ENCODE results near the gene IFI27L1. TPM values are rescaled to one million over a fixed set of nuclear protein-coding genes. Genes with fewer than 3 reads are reported as not detected.

IFI27L1 gene
- total RNA-seq, 5 donors from 2014 or later (not counting 1 experiment from before 2014, with no cell fraction given), result 7.1 to 10.4 (median 10.0) TPM

DNA sequence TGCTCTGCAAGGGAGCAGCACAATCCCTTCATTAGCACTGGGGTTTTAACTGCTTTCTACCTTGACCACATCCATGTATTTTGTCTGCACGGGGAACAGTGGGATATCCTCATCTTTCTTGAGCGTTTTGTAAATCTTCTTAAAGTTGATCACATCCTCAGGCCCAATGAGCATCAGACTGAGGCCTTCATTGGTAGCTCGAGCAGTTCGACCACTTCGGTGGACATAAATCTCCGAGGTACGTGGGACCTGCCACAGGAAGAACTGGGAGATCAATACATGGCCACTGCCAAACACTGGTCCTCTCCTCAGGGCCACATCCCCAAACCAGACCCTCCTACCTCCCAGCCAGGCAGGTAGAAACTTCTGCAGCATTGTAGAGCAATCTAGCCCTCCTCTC lies 26.2 kb upstream of the IFI27L1 start:
- peak overlapping the region in 1 of 2 donors; percentile 39 for H3K27ac Mint-ChIP-seq
- peaks cover 19 to 94% of the 10 kb centered on the region in 2 donors for H3K36me3 ChIP-seq (ENCODE audit: control insufficient read depth in 2 of 2, extremely low read depth in 1 of 2, insufficient read depth in 1 of 2, low read length in 1 of 2)
- H3K27me3 ChIP-seq (replicated peaks in 1 of 2; ENCODE audit: control insufficient read depth in 2 of 2, extremely low read depth in 1 of 2, insufficient read depth in 2 of 2, low read length in 1 of 2), result no peaks in the 10 kb centered on the region
- no peaks in the 10 kb centered on the region for H3K9me3 ChIP-seq
- WGBS (ENCODE audit: insufficient coverage), result 95% methylated on average over 7 of the region's 7 CpGs
- H3K27ac ChIP-seq (ENCODE audit: low read length), result no peak overlapping the region
- no peaks in the 10 kb centered on the region for H3K27me3 Mint-ChIP-seq
- DNase-seq (peak in 1 of 35 experiments; percentile 5), ATAC-seq (replicated peaks in 1 of 4) (no peak)
- H3K4me3 Mint-ChIP-seq, result no peak overlapping the region
- no peak overlapping the region for H3K4me3 ChIP-seq (ENCODE audit: control insufficient read depth in 1 of 2, extremely low read depth in 1 of 2, low read length in 1 of 2)
- peaks cover 42 to 64% (median 51%) of the 10 kb centered on the region in 3 donors for H3K4me1 Mint-ChIP-seq
- peaks cover 79% of the 10 kb centered on the region for H3K36me3 Mint-ChIP-seq
- H3K9me3 Mint-ChIP-seq, result no peaks in the 10 kb centered on the region
- POLR2A ChIA-PET, result no interaction called here
- CTCF ChIA-PET, result no interaction called here
- H3K4me1 ChIP-seq (ENCODE audit: control insufficient read depth in 1 of 2, extremely low read depth in 1 of 2, insufficient read depth in 2 of 2, low read length in 2 of 2), result peaks cover 21 to 32% of the 10 kb centered on the region in 2 experiments

DNA sequence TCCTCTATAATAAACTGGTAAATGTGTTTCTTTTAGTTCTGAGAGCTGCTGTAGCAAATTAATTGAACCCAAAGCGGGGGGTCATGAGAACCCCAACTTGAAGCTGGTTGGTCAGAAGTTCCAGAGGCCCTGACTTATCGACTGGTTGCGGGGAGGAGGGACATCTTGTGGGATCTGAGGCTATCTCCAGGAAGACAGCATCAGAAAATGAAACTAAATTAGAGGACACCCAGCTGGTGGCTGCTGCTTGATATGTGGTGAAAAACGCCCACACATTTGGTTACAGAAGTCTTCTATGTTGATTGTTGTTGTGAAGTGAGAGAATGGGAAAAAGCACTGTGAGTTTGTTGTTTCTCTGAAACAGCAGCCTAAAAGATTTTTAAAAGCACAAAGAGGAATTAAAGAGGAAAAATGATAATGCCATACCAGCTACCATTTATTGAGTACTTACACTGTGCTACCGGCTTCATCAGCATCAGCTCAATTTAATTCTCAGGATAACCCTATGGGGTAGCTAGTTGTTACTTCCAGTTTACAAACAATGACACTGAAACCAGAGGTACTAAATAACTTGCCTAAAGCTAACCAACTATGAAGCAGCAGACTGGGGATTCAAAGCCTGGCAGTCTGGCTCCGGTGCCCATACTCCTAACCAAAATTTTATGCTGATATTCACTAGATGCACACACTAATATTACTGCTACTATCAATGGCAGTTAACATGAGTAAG lies 24.4 kb upstream of the IFI27L1 start:
- Histone ChIP-seq H3K4me1 (ENCODE audit: control insufficient read depth in 1 of 2, extremely low read depth in 1 of 2, insufficient read depth in 2 of 2, low read length in 2 of 2) (peaks cover 24 to 40% of the 10 kb centered on the region in 2 experiments), H3K36me3 (ENCODE audit: control insufficient read depth in 2 of 2, extremely low read depth in 1 of 2, insufficient read depth in 1 of 2, low read length in 1 of 2) (peaks cover 25 to 95% of the 10 kb centered on the region in 2 donors), H3K4me3 (ENCODE audit: control insufficient read depth in 1 of 2, extremely low read depth in 1 of 2, low read length in 1 of 2) (no peak overlapping the region), H3K9me3 (no peaks in the 10 kb centered on the region), H3K27ac (ENCODE audit: low read length) (no peak overlapping the region), H3K27me3 (replicated peaks in 1 of 2; ENCODE audit: control insufficient read depth in 2 of 2, extremely low read depth in 1 of 2, insufficient read depth in 2 of 2, low read length in 1 of 2) (no peaks in the 10 kb centered on the region)
- ATAC-seq (replicated peaks in 1 of 4) (peak in 2 of 4 experiments; percentile 36 to 45), DNase-seq (peak in 4 of 35 experiments; percentile 12 to 48 (median 21))
- H3K27ac Mint-ChIP-seq, result peak overlapping the region; percentile 70 to 82
- WGBS (ENCODE audit: insufficient coverage), result 0% methylated on average over 3 of the region's 6 CpGs
- H3K4me1 Mint-ChIP-seq, result peaks cover 60 to 69% (median 66%) of the 10 kb centered on the region in 3 donors
- ChIA-PET CTCF (interaction anchor here (0.6 to 1.2 kb wide), 6 partner anchors 10 to 79 kb away, joined by 3 to 4 read pairs (median 3); no protein-coding TSS in a partner anchor), POLR2A (no interaction called here)
- no peaks in the 10 kb centered on the region for H3K9me3 Mint-ChIP-seq
- no peaks in the 10 kb centered on the region for H3K27me3 Mint-ChIP-seq
- H3K4me3 Mint-ChIP-seq, result peak overlapping the region in 1 of 3 donors; percentile 5
- H3K36me3 Mint-ChIP-seq, result peaks cover 80% of the 10 kb centered on the region

DNA sequence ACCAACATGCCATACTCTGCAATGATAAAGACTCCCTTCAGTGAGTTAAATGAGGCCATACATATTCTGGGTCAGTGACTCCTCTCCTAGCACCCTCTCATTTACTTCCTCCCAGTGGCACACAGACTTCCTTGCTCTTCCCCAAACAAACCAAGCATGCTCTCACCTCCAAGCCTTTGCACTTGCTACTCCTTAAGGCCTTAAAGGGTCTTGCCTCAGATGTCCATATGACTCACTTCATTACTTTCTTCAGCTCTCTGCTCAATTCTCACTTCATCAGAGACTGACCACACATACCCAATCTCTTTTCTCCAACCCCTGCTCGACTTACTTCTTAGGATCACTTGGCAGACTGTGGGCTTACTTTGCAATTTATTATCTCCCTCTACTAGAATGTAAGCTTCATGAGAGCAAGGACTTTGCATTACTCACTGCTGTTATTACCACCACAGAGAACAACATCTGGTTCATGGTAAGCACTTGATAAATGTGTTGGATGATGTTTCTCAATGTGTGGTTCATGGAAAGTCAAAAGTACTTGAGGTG lies 22.9 kb upstream of the IFI27L1 start:
- Mint-ChIP-seq H3K4me3 (peak overlapping the region in 1 of 3 donors; percentile 27), H3K27ac (peak overlapping the region; percentile 51 to 53), H3K27me3 (no peaks in the 10 kb centered on the region), H3K9me3 (no peaks in the 10 kb centered on the region), H3K4me1 (peaks cover 69 to 81% (median 78%) of the 10 kb centered on the region in 3 donors), H3K36me3 (peaks cover 82% of the 10 kb centered on the region)
- WGBS (ENCODE audit: insufficient coverage), result 60% methylated on average over 1 of the region's 1 CpG
- Histone ChIP-seq H3K4me1 (ENCODE audit: control insufficient read depth in 1 of 2, extremely low read depth in 1 of 2, insufficient read depth in 2 of 2, low read length in 2 of 2) (peaks cover 24 to 40% of the 10 kb centered on the region in 2 experiments), H3K27me3 (replicated peaks in 1 of 2; ENCODE audit: control insufficient read depth in 2 of 2, extremely low read depth in 1 of 2, insufficient read depth in 2 of 2, low read length in 1 of 2) (no peaks in the 10 kb centered on the region), H3K9me3 (no peaks in the 10 kb centered on the region), H3K27ac (ENCODE audit: low read length) (no peak overlapping the region), H3K36me3 (ENCODE audit: control insufficient read depth in 2 of 2, extremely low read depth in 1 of 2, insufficient read depth in 1 of 2, low read length in 1 of 2) (peaks cover 14 to 95% of the 10 kb centered on the region in 2 donors), H3K4me3 (ENCODE audit: control insufficient read depth in 1 of 2, extremely low read depth in 1 of 2, low read length in 1 of 2) (no peak overlapping the region)
- ChIA-PET CTCF (interaction anchor here in 1 of 2 donors (1.2 kb wide), 1 partner anchor 22 kb away, joined by 3 read pairs; no protein-coding TSS in a partner anchor), POLR2A (interaction anchor here (0.7 to 1.4 kb wide), 3 partner anchors 9 to 22 kb away, joined by 3 to 4 read pairs (median 3); partner anchors contain the start of genes DDX24 (in 1 of the 2) and IFI27L1 (in 1 of the 2))
- ATAC-seq (replicated peaks in 1 of 4), result no peak
- peak in 1 of 35 experiments; percentile 1 for DNase-seq

DNA sequence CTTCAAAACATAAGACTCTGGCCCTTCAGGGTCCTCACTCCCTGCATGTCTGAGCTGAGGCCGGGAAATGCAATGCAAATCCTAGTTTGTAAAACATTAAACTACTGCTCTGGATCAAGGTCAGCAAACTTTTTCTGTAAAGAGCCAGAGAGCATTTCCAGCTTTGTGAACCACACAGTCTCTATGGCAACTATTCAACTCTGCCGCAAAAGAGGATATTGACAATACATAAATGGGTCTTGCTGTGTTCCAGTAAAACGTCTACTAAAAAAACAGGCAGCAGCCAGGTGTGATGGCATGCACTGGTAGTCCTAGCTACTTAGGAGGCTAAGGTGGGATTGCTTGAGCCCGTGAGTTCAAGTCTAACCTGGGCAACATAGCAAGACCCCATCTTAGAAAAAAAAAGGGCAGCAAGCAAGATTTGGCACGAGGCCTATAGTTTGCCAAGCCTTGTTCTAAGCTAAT lies 22.4 kb upstream of the IFI27L1 start:
- Mint-ChIP-seq H3K4me1 (peaks cover 71 to 85% (median 80%) of the 10 kb centered on the region in 3 donors), H3K27me3 (no peaks in the 10 kb centered on the region), H3K36me3 (peaks cover 84% of the 10 kb centered on the region), H3K27ac (peak overlapping the region in 1 of 2 donors; percentile 51), H3K9me3 (no peaks in the 10 kb centered on the region), H3K4me3 (peak overlapping the region in 1 of 3 donors; percentile 27)
- Histone ChIP-seq H3K4me1 (ENCODE audit: control insufficient read depth in 1 of 2, extremely low read depth in 1 of 2, insufficient read depth in 2 of 2, low read length in 2 of 2) (peaks cover 24 to 40% of the 10 kb centered on the region in 2 experiments), H3K9me3 (no peaks in the 10 kb centered on the region), H3K27ac (ENCODE audit: low read length) (no peak overlapping the region), H3K36me3 (ENCODE audit: control insufficient read depth in 2 of 2, extremely low read depth in 1 of 2, insufficient read depth in 1 of 2, low read length in 1 of 2) (peaks cover 14 to 93% of the 10 kb centered on the region in 2 donors), H3K4me3 (ENCODE audit: control insufficient read depth in 1 of 2, extremely low read depth in 1 of 2, low read length in 1 of 2) (no peak overlapping the region), H3K27me3 (replicated peaks in 1 of 2; ENCODE audit: control insufficient read depth in 2 of 2, extremely low read depth in 1 of 2, insufficient read depth in 2 of 2, low read length in 1 of 2) (no peaks in the 10 kb centered on the region)
- WGBS (ENCODE audit: insufficient coverage), result 82% methylated on average over 3 of the region's 5 CpGs
- POLR2A ChIA-PET, result interaction anchor here (1.0 to 1.4 kb wide), 3 partner anchors 9 to 22 kb away, joined by 3 to 4 read pairs (median 3); partner anchors contain the start of genes DDX24 (in 1 of the 2) and IFI27L1 (in 1 of the 2)
- DNase-seq, result peak in 1 of 35 experiments; percentile 3
- CTCF ChIA-PET, result no interaction called here
- ATAC-seq (replicated peaks in 1 of 4), result no peak

DNA sequence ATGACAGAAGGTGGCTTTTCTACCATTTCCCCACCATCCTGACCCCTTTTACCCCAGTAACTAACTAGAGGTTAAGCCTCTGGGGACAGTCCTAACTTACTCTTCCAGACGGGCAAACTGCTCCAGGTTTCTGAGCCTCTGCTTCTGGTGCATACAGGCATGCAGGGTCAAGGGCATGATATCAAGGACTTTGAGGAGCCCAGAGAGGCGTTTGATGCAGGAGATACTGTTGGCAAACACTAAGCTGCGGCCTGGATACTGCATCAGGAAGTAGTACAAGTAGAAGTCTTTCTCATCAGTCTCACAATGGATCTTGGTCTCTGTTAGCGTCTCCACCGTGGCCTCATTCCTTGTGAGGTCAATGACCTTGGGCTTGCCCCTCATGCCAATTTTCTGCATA lies 21.1 kb upstream of the IFI27L1 start:
- Histone ChIP-seq H3K4me1 (ENCODE audit: control insufficient read depth in 1 of 2, extremely low read depth in 1 of 2, insufficient read depth in 2 of 2, low read length in 2 of 2) (peaks cover 24 to 46% of the 10 kb centered on the region in 2 experiments), H3K4me3 (ENCODE audit: control insufficient read depth in 1 of 2, extremely low read depth in 1 of 2, low read length in 1 of 2) (no peak overlapping the region), H3K36me3 (ENCODE audit: control insufficient read depth in 2 of 2, extremely low read depth in 1 of 2, insufficient read depth in 1 of 2, low read length in 1 of 2) (peaks cover 11 to 86% of the 10 kb centered on the region in 2 donors), H3K27me3 (replicated peaks in 1 of 2; ENCODE audit: control insufficient read depth in 2 of 2, extremely low read depth in 1 of 2, insufficient read depth in 2 of 2, low read length in 1 of 2) (no peaks in the 10 kb centered on the region), H3K9me3 (no peaks in the 10 kb centered on the region), H3K27ac (ENCODE audit: low read length) (no peak overlapping the region)
- ATAC-seq (replicated peaks in 1 of 4) (no peak), DNase-seq (no peak)
- Mint-ChIP-seq H3K9me3 (no peaks in the 10 kb centered on the region), H3K4me3 (no peak overlapping the region), H3K27me3 (no peaks in the 10 kb centered on the region), H3K27ac (peak overlapping the region in 1 of 2 donors; percentile 28), H3K36me3 (peaks cover 71% of the 10 kb centered on the region), H3K4me1 (peaks cover 78 to 88% (median 86%) of the 10 kb centered on the region in 3 donors)
- CTCF ChIA-PET, result no interaction called here
- POLR2A ChIA-PET, result interaction anchor here (0.6 to 1.0 kb wide), 3 partner anchors 8 to 1971 kb away, joined by 3 to 4 read pairs (median 3); no protein-coding TSS in a partner anchor
- whole genome bisulfite sequencing (ENCODE audit: insufficient coverage), result 75% methylated on average over 3 of the region's 5 CpGs

DNA sequence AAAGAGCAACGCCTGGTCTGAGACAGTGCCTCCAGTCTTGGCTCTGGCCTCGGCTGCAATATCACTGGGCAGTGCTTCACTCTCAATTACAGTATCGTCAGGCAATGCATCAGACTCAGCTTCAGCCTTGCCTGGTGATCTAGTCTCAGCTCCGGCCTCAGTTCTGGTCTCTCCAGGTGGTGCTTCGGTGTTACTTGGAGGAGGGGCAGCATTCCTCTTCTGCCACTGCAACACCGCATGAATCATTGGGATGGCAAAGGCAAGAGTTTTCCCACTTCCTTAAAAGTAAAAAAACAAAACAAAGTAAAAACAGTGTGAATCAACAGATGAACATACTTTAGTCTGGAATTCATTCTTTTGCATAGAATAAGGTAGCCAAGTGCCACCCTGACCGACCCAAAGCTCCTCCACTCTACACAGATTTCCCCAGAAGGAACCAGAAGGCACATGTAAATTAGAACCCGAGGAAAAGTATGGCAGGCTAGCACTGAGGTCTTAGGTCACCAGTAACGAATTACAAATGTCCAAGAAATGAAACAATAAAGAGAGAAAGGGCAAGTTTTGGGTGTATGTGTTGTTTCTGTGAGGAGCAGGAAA lies 18.7 kb upstream of the IFI27L1 start:
- Mint-ChIP-seq H3K9me3 (peaks cover 0 to under 1% (median 0%) of the 10 kb centered on the region in 3 donors), H3K27me3 (no peaks in the 10 kb centered on the region), H3K4me3 (no peak overlapping the region), H3K36me3 (peaks cover 69% of the 10 kb centered on the region), H3K4me1 (peaks cover 87 to 89% (median 88%) of the 10 kb centered on the region in 3 donors), H3K27ac (no peak overlapping the region)
- Histone ChIP-seq H3K27ac (ENCODE audit: low read length) (no peak overlapping the region), H3K4me3 (ENCODE audit: control insufficient read depth in 1 of 2, extremely low read depth in 1 of 2, low read length in 1 of 2) (no peak overlapping the region), H3K4me1 (ENCODE audit: control insufficient read depth in 1 of 2, extremely low read depth in 1 of 2, insufficient read depth in 2 of 2, low read length in 2 of 2) (peaks cover 12 to 50% of the 10 kb centered on the region in 2 experiments), H3K9me3 (no peaks in the 10 kb centered on the region), H3K27me3 (replicated peaks in 1 of 2; ENCODE audit: control insufficient read depth in 2 of 2, extremely low read depth in 1 of 2, insufficient read depth in 2 of 2, low read length in 1 of 2) (no peaks in the 10 kb centered on the region), H3K36me3 (ENCODE audit: control insufficient read depth in 2 of 2, extremely low read depth in 1 of 2, insufficient read depth in 1 of 2, low read length in 1 of 2) (peaks cover 11 to 72% of the 10 kb centered on the region in 2 donors)
- ATAC-seq (replicated peaks in 1 of 4), result no peak
- 97% methylated on average over 4 of the region's 9 CpGs for WGBS (ENCODE audit: insufficient coverage)
- ChIA-PET POLR2A (no interaction called here), CTCF (no interaction called here)
- no peak for DNase-seq
